GM21423 (cell line): Measurements from ENCODE around the gene TMEM132D.

Source experiments
- ATAC-seq: cut with Tn5 transposase; IDR thresholded peaks from one replicate; pipeline ENCODE4 v1.9.1; 2021; ENCODE audit warnings: mild to moderate bottlenecking, moderate library complexity; ENCODE audit not compliant: unreplicated experiment

Gene TMEM132D

GRCh38 chr12:129279771-129280170 lies 624.1 kb downstream of the TMEM132D start:
- no peak for ATAC-seq

DNA sequence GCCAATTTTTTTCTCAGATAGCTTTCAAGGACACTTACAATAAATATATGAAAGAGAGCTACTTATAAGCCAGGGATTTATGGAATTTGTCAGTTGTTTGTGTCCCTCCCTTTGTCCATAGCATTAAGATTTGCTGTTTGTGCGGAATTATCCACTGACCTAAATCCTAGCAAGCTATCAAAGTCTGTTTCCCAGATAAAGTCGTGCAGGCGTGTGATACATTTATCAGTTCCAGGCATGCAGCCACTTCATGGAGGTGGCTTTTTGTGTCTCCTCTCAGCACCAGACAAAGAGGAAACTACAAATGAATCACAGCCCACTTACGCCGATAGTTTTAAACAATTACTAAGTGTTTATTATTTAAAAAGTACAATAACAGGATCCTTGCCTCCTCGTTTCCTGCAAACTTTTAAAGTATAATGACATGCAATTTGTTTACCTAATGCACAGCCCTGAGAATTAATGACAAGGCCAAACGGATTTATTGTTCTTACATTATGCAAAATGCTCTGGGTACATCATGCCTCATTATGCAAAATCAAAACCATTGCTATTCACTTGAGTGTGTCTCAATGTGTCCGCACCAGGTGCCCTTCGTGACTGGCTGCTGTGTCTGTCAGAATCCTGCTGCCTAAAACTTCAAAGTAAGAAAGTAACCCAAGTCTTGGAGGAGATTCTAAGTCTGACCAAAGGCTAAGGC lies 627.3 kb downstream of the TMEM132D start:
- no peak for ATAC-seq

DNA sequence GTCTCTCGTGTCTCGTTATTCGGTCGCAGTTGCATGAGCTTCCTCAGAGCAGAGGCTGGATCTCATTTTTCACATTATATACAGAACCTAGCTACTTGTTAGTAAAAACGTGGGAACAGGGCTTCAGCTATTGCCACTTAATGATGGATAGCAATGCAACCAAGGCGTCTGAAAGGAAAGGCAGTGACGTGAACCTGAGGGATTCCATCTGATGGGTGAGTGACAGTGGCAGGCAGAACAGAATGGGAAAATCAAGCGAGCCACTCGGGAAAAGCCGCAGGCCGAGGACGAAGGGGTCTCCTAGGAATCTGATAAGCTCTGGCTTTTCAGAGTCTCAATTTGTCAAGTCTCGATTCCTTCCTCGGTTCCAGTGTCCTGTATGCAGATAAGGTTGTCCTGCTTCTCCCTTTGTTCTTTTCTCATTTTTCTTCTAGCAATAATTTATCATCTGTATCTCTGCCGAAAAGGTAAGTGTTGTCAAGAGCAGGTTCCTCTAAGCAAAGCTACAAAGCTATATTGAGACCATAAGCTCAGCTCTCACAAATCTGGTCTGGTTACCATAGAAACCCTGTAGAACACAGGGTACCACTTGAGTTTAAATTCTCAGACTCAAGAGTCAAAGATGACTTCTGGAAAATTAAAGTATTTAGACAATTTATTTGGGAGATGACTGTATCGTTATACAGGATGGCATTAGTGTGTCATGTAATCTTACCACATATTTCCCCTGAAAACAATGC lies 633.9 kb downstream of the TMEM132D start:
- no peak for ATAC-seq

- no peak for ATAC-seq
These were observed 645.0 kb downstream of the TMEM132D start for GRCh38 chr12:129258781-129259318.

- ATAC-seq = no peak
These were observed 646.3 kb downstream of the TMEM132D start for GRCh38 chr12:129257524-129257923.

- ATAC-seq = no peak
These were observed 657.2 kb downstream of the TMEM132D start for GRCh38 chr12:129246630-129247029.

DNA sequence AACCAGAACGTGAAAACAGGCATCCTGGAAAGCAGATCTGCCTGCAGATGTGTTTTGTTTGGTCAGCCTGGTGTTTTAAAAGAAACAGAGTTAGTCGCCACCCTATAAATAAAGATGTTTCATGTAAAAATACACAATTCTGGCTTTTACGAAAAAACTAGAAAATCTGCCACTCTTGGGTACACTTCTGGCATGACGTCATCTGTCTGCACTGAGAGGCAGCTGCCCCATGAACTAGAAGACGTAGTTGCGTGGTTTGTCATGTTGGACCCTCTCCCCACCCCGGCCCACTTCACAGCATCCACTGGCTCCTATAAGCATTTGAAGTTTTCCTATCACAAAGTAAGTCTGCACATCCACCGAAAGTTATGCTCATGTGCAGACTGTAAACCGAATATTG lies 658.1 kb downstream of the TMEM132D start:
- no peak for ATAC-seq

GRCh38 chr12:129241852-129242251 lies 662.0 kb downstream of the TMEM132D start:
- no peak for ATAC-seq

DNA sequence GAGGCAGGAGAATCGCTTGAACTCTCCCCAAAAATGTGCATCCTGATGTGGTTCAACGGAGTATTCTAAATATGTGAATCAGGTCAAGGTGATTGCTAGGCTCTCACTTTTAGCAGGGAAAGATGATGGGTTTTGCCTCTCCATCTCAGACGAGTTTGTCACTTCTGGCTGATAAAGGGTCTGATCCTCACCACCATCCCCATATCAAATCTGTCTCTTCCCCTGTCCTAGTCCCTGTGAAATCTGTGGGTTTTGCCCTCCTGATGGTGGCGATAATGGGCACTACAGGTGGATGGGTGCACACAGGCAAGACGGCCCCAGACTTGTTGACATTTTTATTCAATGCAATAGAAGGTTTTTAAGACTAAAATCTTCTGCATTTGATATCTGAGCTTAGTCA lies 665.9 kb downstream of the TMEM132D start:
- no peak for ATAC-seq

- ATAC-seq = no peak
These were observed 669.6 kb downstream of the TMEM132D start for GRCh38 chr12:129234209-129234608.

DNA sequence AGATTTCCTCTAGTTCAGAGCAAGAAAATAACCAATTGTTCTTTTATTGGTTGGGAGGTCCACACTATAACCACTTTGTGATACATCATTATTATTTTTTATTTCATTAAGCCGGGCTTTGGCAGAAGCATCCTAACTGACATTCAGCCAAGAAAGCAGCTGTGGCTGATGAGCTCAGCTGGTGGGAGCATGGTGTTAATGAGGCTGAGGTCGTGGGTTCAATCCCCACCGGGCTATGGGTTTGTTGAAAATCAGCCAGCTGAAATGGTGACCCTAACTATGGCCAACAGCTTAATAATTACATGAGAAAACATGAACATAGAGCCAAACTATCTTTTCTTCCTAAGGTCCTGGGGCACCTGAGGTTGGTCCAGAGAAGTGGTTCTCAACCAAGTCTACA lies 672.3 kb downstream of the TMEM132D start:
- ATAC-seq = no peak

- no peak for ATAC-seq
These were observed 672.8 kb downstream of the TMEM132D start for GRCh38 chr12:129230995-129231394.

DNA sequence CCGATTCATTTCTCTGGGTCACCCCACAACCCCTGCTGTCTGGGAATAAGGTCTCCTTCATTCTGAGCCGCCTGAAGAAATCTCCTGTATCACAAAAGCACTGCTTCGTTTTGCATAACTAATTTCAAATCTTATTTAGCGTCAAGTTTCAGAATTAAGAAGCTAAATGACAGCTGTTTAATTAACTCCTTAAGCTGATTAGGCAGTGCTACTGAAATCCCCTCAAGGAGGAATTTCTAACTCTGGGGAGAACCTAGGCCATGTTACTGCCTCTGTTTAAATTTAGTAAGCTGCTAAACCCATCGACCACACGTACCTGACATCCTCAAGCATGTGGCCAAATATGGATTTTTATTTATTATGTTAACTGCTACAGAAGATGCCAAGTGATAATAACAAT lies 677.0 kb downstream of the TMEM132D start:
- ATAC-seq = no peak

DNA sequence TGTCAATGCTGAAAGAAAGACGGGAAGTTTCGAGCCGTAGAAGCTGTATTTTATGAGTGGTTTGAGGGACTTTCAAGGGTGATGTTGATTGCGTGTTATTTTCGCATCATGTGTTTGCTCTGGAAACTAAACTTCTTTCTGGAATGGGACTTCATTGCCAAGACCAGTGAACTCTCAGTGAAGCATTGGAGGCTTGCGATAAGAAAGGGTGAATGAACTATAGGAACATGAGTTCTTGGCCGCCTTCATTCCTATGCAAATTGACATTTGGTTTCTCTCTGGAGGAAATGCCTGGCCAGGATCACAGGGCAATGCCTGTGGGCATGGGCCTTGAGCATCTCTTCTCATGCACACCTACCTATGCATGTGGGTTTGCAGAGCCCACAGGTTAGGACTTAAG lies 677.8 kb downstream of the TMEM132D start:
- no peak for ATAC-seq

DNA sequence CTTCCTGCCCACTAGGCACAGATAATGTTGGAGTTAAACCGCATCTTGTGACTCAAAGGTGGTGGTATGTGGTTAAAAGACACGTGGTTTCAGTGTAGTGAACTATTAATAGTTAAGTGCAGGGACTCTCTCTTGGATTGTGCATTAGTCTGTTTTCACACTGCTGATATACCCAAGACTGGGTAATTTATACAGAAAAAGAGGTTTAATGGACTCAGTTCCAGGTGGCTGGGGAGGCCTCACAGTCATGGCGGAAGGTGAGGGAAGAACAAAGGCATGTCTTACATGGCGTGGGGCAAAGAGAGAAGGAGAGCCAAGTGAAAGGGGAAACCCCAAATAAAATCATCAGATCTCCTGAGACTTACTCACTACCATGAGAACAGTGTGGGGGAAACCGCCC lies 688.3 kb downstream of the TMEM132D start:
- ATAC-seq = no peak

GRCh38 chr12:129213551-129213950 lies 690.3 kb downstream of the TMEM132D start:
- no peak for ATAC-seq

- ATAC-seq = no peak
These were observed 691.8 kb downstream of the TMEM132D start for GRCh38 chr12:129211862-129212630.

DNA sequence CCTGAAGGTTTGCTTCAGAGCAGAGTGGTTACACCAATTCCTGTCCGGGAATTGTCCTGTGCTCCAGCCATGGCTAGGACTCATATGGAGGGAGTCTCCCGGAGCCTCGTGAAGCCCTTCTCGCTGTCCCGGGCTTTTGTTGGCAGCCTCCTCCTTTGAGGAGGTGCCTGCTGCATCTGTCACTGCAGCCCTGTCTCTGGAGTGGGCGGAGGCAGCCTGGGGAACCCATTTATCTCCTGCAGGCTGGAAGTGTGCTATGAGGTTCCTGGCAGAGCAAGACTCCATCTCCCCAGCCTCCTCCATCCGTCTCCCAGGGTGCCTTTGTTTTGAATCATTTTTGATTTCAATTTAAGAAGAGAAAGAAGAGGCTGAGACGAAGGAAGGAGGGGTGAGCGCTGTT lies 695.3 kb downstream of the TMEM132D start:
- no peak for ATAC-seq

GRCh38 chr12:129207084-129207483 lies 696.7 kb downstream of the TMEM132D start:
- ATAC-seq = no peak

DNA sequence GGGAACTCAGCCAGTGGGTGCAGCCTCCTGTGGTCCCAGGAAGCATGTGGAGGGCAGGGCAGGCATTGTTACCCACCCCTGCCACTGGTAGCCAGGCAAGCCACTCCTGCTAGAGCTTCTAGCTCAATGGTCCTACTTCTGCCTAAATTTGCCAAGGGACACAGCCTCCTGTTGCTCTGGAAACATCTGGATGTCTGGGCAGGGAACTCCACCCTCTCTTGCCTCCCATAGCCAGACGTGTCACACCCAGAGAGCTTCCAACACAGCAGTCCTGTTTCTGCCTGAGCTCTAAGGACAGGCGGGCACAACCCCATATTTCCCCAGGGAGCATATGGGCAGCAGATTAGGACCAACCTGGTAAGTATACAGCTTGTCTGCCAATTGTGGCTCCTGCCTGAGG lies 700.4 kb downstream of the TMEM132D start:
- no peak for ATAC-seq

GRCh38 chr12:129202109-129202814 lies 701.6 kb downstream of the TMEM132D start:
- ATAC-seq = no peak
